ENCODE data around the gene HHLA2. TPM values are rescaled to one million over a fixed set of nuclear protein-coding genes. Genes with fewer than 3 reads are reported as not detected.

The HHLA2 gene
- total and polyA plus RNA-seq, 2 experiments from 2014 or later: 0.48 TPM; not detected in 1

GRCh38 chr3:108315767-108316301, 19.5 kb downstream of the HHLA2 start:
- Histone ChIP-seq H3K27ac (no peak overlapping the region), H3K4me1 (ENCODE audit: low read depth) (no peaks in the 10 kb centered on the region), H3K9me3 (ENCODE audit: low read depth) (no peaks in the 10 kb centered on the region), H3K4me3 (no peak overlapping the region), H3K27me3 (no peaks in the 10 kb centered on the region), H3K36me3 (no peaks in the 10 kb centered on the region)
- no peak for TF ChIP-seq CTCF (IDR thresholded peaks at IDR 0.05; ENCODE audit: low read depth, low read length)
- DNase-seq (ENCODE audit: low read depth in 1 of 2, low spot score in 1 of 2): no peak

- no peaks in the 10 kb centered on the region for H3K4me1 ChIP-seq (ENCODE audit: low read depth)
- no peaks in the 10 kb centered on the region for H3K9me3 ChIP-seq (ENCODE audit: low read depth)
- no peaks in the 10 kb centered on the region for H3K36me3 ChIP-seq
- no peak overlapping the region for H3K4me3 ChIP-seq
- H3K27ac ChIP-seq: no peak overlapping the region
- no peak for DNase-seq (ENCODE audit: low read depth in 1 of 2, low spot score in 1 of 2)
- TF ChIP-seq CTCF (IDR thresholded peaks at IDR 0.05; ENCODE audit: low read depth, low read length): no peak
- H3K27me3 ChIP-seq: no peaks in the 10 kb centered on the region
Observed at GRCh38 chr3:108319428-108320082, 23.2 kb downstream of the HHLA2 start.

- H3K27me3 ChIP-seq: no peaks in the 10 kb centered on the region
- DNase-seq (ENCODE audit: low read depth in 1 of 2, low spot score in 1 of 2): no peak
- no peak overlapping the region for H3K27ac ChIP-seq
- H3K36me3 ChIP-seq: no peaks in the 10 kb centered on the region
- TF ChIP-seq CTCF (IDR thresholded peaks at IDR 0.05; ENCODE audit: low read depth, low read length): no peak
- no peak overlapping the region for H3K4me3 ChIP-seq
- H3K9me3 ChIP-seq (ENCODE audit: low read depth): no peaks in the 10 kb centered on the region
- no peaks in the 10 kb centered on the region for H3K4me1 ChIP-seq (ENCODE audit: low read depth)
Observed at GRCh38 chr3:108320746-108321350, 24.5 kb downstream of the HHLA2 start.

GRCh38 chr3:108322352-108322751, 26.0 kb downstream of the HHLA2 start:
- no peaks in the 10 kb centered on the region for H3K36me3 ChIP-seq
- H3K9me3 ChIP-seq (ENCODE audit: low read depth): no peaks in the 10 kb centered on the region
- no peak overlapping the region for H3K4me3 ChIP-seq
- no peaks in the 10 kb centered on the region for H3K4me1 ChIP-seq (ENCODE audit: low read depth)
- no peak overlapping the region for H3K27ac ChIP-seq
- no peaks in the 10 kb centered on the region for H3K27me3 ChIP-seq
- no peak for DNase-seq (ENCODE audit: low read depth in 1 of 2, low spot score in 1 of 2)
- peak; percentile 10 for TF ChIP-seq CTCF (IDR thresholded peaks at IDR 0.05; ENCODE audit: low read depth, low read length)

- H3K4me3 ChIP-seq: no peak overlapping the region
- H3K27me3 ChIP-seq: no peaks in the 10 kb centered on the region
- DNase-seq (ENCODE audit: low read depth in 1 of 2, low spot score in 1 of 2): no peak
- H3K27ac ChIP-seq: no peak overlapping the region
- no peak for TF ChIP-seq CTCF (IDR thresholded peaks at IDR 0.05; ENCODE audit: low read depth, low read length)
- H3K9me3 ChIP-seq (ENCODE audit: low read depth): no peaks in the 10 kb centered on the region
- H3K4me1 ChIP-seq (ENCODE audit: low read depth): no peaks in the 10 kb centered on the region
- H3K36me3 ChIP-seq: no peaks in the 10 kb centered on the region
Observed at GRCh38 chr3:108324177-108324576, 27.8 kb downstream of the HHLA2 start.
